ENCODE results near the gene INTS4.
"Not testable (repeated sequence)": the region's sequence is repeated elsewhere in the genome, so short reads cannot be mapped to it uniquely, and the experiment has no call there.

The INTS4 gene

DNA sequence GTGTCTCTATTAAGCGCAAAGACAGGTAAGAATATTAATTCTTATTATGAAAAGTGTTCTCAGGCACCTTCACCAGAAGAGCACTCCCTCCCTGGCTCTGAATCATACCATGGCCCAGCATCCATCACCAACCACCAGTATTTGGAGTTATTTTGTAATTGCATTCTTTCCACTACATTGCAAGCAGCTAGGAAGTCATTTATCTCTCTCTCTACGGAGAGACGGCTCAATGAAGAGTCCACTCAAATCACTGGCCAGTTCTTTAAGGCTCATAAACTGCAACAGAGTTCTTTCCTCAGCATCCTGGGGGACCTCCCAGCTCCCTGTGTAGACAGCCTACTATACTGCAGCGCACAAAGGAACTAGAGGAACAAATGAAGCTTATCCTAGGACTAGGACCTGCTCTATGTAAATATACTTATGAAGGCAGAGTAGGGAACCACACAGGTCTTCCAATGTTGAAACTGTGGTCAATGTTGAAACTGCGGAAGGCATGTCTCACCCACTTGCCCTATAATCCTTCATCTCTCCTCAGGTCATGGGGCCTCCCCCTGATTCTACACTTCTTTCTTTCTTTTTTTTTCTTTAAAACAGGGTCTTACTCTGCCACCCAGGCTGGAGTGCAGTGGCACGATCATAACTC, 110.2 kb downstream of the INTS4 start:
- H3K4me3 ChIP-seq (ENCODE audit: low read depth, low read length): no peak overlapping the region

DNA sequence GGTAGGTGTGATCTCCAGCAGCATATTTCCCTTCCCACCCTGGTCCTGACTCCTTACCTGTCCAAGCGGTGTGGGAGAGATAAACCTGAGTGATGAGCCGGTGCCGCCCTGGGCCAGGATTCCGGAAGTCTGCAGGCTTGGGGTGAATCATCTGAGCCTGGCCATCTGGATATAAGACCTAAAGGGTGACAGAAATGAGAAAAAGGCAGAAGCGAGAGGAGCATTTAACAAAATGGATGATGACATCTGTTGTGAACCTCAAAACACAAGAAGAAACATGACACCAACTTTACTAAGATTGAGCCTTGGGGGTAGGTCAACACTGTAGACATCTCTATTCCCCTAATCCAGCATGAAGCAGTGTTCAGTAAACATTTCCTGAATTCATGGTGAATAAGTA, 110.7 kb downstream of the INTS4 start:
- H3K4me3 ChIP-seq (ENCODE audit: low read depth, low read length): no peak overlapping the region

DNA sequence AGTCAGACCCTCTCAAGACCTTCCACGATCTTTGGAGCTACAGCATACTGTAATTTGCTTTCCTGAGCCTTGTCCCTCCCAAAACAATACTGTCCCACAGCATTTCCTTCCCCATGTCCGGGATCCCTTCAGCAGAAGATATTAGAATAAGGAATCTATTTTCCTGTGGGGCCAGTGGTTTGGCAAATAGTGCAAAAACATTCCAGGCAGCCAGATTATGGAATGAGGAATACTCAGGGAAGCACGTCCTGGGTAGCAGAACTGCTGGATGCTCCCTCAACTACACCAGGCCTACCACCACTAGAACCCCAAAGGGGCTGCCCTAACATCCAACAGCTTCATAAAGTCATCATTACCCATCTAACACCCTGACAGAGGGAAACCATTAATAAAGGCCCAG, 112.1 kb downstream of the INTS4 start:
- H3K4me3 ChIP-seq (ENCODE audit: low read depth, low read length): no peak overlapping the region

- H3K4me3 ChIP-seq (ENCODE audit: low read depth, low read length): no peak overlapping the region
Measured at GRCh38 chr11:77879218-77879617, 115.2 kb downstream of the INTS4 start.

- H3K4me3 ChIP-seq (ENCODE audit: low read depth, low read length): not testable (repeated sequence)
Measured at GRCh38 chr11:77878247-77878646, 116.2 kb downstream of the INTS4 start.

DNA sequence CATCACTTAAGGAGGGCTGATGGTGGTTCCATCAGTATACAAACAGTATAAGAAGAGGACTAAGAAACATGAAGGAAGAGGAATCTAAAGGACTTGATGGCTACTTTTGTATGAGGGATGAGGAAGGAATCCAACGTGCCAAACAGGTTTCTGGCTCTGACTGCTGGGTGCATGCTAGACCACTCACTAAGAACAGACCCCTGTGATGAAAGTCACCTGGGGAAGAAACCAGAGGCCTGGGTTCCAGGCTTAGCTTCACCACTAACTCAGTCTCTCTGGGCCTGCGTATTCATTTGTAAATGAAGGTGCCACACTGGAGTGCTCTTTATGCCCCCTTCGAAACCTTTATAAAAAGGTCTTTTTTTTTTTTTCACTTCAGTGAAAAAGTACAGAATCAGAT, 118.4 kb downstream of the INTS4 start:
- H3K4me3 ChIP-seq (ENCODE audit: low read depth, low read length): no peak overlapping the region

DNA sequence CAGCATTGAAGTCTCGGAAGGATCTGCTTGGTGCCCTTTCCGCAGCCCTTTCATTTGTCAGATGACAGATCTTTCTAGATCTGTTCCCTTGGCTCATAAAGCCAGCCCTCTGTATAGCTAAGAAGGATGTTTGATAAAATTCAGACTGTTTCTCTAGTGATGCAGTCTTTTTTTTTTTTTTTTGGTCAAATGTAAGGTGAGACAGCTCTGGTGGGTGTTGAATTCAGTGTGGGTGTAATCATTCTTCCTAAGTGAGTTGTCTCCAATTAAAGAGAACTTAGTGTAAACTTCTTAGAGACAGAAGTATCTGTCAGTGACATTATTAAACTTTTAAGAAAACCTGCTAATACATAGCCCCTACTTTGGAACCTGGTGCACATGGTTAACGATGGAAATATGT, 120.3 kb downstream of the INTS4 start:
- peak overlapping the region; percentile 1 for H3K4me3 ChIP-seq (ENCODE audit: low read depth, low read length)

DNA sequence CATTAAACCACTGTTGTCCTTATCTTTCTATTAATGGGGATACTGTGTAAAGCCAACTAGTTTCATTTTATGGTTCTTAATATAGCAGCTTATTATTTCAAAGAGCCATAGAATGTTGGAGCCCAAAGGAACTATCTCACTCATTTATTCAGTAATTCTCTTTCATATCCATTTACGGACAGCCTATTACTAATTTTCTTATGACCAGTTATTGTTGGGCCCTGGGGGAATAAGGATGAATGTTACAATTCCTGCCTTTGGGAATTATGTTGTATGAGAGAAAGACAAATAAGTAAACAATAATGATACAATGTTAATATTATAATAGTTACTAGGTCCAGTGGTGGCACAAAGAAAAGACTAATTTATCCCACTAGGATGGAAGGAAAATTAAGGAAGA, 121.1 kb downstream of the INTS4 start:
- no peak overlapping the region for H3K4me3 ChIP-seq (ENCODE audit: low read depth, low read length)

DNA sequence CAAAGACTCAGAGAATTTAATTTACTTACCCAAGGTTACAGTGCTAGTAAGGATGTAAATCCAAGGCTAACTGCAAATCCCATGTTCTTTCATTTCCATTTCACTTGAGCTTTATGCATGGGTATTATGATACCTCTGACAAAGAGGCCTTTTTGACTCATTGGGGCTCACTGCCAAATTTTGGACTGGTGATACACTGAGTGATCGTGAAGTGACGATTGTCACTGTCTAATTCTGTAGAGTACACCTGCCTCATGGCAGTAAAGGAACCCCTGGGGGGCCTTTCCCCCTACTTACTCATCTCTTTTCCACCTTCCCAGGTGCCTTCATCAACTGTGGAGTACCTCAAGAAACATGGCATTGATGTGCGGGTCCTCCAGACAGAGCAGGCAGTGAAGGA, 122.6 kb downstream of the INTS4 start:
- H3K4me3 ChIP-seq (ENCODE audit: low read depth, low read length): no peak overlapping the region

- H3K4me3 ChIP-seq (ENCODE audit: low read depth, low read length): no peak overlapping the region
Measured at GRCh38 chr11:77868744-77869143, 125.7 kb downstream of the INTS4 start.

DNA sequence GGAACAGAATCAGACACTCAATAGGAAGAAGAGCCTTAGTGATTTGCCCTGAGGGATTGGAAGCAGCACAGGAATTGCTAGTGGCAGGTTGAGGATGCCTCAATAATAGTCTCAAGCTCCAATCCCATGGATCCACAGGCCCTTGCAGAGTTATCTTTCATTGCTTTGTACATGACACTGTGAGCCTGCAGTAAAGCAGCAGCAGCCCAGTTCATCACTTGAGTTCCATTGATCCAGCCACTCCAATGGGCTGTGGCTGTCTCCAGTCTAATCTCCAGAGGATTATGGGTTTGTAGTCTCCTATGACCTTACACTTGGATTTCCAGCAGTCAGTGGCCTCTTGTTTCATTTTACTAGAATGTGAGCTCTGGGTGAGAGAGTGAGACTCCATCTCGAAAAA, 128.1 kb downstream of the INTS4 start:
- no peak overlapping the region for H3K4me3 ChIP-seq (ENCODE audit: low read depth, low read length)

DNA sequence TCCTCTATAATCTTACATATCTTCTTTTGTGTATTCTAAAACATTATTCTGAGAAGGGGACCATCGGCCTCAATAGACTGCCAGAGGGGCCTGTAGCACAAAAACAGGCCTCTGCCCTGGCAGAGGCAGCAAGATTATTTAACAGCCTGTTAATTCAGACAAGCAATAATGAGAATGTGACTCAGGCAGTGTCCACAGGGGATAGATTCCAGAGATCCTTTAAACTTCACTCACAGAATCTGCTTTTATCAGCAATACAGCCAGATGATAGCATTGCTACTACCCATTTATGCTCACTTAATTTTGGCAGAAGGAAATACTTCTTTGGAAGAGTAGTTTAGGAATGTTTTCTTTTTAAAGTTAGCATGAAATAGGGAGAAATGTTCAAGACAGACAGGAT, 128.7 kb downstream of the INTS4 start:
- no peak overlapping the region for H3K4me3 ChIP-seq (ENCODE audit: low read depth, low read length)

GRCh38 chr11:77861444-77861843, 133.0 kb downstream of the INTS4 start:
- H3K4me3 ChIP-seq (ENCODE audit: low read depth, low read length): not testable (repeated sequence)

DNA sequence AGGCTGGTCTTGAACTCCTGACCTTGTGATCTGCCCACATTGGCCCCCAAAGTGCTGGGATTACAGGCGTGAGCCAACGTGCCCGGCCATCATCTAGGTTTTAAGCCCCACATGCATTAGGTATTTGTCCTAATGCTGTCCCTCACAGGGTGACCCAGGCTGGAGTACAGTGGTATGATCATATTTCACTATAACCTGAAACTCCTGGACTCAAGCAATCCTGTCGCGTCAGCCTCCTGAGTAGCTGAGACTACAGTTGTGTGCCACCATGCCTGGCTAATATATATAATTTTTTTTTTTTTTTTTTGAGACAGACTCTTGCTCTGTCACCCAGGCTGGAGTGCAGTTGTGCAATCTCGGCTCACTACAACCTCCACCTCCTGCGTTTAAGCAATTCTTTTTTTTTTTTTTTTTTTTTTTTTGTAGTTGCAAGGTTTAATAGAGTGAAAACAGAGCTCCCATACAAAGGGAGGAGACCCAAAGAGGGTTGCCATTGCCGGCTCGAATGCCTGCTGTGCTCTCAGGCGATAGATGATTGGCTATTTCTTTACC, 136.5 kb downstream of the INTS4 start:
- not testable (repeated sequence) for H3K4me3 ChIP-seq (ENCODE audit: low read depth, low read length)

- no peak overlapping the region for H3K4me3 ChIP-seq (ENCODE audit: low read depth, low read length)
Measured at GRCh38 chr11:77854838-77855237, 139.6 kb downstream of the INTS4 start.

- no peak overlapping the region for H3K4me3 ChIP-seq (ENCODE audit: low read depth, low read length)
Measured at GRCh38 chr11:77851503-77851902, 143.0 kb downstream of the INTS4 start.

- H3K4me3 ChIP-seq (ENCODE audit: low read depth, low read length): not testable (repeated sequence)
Measured at GRCh38 chr11:77843700-77844099, 150.8 kb downstream of the INTS4 start.

DNA sequence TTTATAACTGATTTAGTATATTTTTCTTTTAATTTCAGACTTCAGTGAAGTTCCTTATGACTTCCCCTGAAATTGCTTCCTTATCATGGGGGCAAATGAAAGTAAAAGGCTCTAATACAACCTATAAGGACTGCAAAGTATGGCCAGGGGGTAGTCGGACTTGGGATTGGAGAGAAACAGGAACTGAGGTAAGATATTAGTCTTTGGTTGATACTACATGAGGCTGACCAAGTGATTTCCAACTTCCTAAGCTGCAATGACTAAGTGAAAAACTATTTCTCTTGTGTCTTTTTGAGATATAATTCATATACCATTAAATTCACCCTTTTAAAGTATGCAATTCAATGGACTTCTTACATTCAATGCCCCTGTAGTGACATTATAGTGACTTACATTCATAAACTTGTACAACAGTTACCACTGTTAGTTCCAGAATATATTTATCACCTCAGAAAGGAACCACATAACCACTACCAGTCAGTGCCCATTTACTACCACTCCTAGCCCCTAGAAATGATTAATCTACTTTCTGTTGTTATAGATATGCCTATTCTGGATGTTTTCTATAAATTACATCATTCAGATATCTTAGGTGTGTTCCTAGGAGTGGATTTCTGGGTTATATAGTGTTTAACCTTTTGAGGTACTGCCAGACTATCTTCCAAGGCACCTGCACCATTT, 151.9 kb downstream of the INTS4 start:
- no peak overlapping the region for H3K4me3 ChIP-seq (ENCODE audit: low read depth, low read length)

- H3K4me3 ChIP-seq (ENCODE audit: low read depth, low read length): no peak overlapping the region
Measured at GRCh38 chr11:77833302-77833701, 161.2 kb downstream of the INTS4 start.

- no peak overlapping the region for H3K4me3 ChIP-seq (ENCODE audit: low read depth, low read length)
Measured at GRCh38 chr11:77828926-77829325, 165.5 kb downstream of the INTS4 start.

Measured in iPS-11a (cell line).